Omental fat pad (tissue), 4 donors: ENCODE data around the gene SYK. TPM values are rescaled to one million over a fixed set of nuclear protein-coding genes. Genes with fewer than 3 reads are reported as not detected.

Experiments
- ATAC-seq: fragments of 150-250 bp; one replicate; pipeline ENCODE4 v1.9.1; 2016; ENCODE audit warnings: mild to moderate bottlenecking, moderate library complexity; ENCODE audit not compliant: low FRiP score
- DNase-seq: peaks from one replicate; pipeline ENCODE4 v3.0.0-alpha.2; 2019; ENCODE audit warnings: low spot score
- total RNA-seq, 4 donors: library from RNA; depleted of rRNA; stranded (reverse); fragments of >200 nt; gene quantifications; one replicate each; pipeline ENCODE4 v1.1.0, GENCODE V29; 2016
- TF ChIP-seq, protein P1 (sequence below), 3 donors: fragments of 450-650 bp; IDR thresholded peaks; one replicate each; pipeline ENCODE4 v1.5.1; 2016 to 2017; ENCODE audit warnings: antibody characterized with exemption in 3 of 3, mild to moderate bottlenecking in 3 of 3, moderate library complexity in 2 of 3

SYK gene
- total RNA-seq, 4 donors from 2014 or later, result 12.4 to 36.1 (median 25.9) TPM

DNA sequence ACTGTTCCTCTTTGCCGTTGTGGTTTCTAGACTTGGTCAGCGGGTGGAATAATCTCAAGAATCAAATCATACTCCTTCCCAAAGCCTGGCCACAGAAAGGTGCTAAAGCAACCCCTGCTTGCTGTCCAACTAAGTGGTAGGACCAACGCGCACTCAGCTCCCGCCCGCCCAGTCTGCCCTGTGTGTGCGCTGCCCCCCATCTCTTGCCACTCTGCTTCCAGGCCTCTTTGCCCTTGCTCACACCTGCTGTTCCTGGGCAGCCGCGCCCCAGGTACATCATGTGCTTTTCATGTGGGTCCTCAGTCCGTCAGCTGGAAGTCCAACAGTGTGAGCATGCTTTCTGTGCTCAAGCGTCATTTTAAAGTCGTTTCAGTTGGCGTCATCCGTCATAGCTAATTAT, 65.5 kb downstream of the SYK start:
- TF ChIP-seq, protein P1, sequence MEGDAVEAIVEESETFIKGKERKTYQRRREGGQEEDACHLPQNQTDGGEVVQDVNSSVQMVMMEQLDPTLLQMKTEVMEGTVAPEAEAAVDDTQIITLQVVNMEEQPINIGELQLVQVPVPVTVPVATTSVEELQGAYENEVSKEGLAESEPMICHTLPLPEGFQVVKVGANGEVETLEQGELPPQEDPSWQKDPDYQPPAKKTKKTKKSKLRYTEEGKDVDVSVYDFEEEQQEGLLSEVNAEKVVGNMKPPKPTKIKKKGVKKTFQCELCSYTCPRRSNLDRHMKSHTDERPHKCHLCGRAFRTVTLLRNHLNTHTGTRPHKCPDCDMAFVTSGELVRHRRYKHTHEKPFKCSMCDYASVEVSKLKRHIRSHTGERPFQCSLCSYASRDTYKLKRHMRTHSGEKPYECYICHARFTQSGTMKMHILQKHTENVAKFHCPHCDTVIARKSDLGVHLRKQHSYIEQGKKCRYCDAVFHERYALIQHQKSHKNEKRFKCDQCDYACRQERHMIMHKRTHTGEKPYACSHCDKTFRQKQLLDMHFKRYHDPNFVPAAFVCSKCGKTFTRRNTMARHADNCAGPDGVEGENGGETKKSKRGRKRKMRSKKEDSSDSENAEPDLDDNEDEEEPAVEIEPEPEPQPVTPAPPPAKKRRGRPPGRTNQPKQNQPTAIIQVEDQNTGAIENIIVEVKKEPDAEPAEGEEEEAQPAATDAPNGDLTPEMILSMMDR (IDR thresholded peaks at IDR 0.05), result no peak
- DNase-seq (no peak), ATAC-seq (no peak)

DNA sequence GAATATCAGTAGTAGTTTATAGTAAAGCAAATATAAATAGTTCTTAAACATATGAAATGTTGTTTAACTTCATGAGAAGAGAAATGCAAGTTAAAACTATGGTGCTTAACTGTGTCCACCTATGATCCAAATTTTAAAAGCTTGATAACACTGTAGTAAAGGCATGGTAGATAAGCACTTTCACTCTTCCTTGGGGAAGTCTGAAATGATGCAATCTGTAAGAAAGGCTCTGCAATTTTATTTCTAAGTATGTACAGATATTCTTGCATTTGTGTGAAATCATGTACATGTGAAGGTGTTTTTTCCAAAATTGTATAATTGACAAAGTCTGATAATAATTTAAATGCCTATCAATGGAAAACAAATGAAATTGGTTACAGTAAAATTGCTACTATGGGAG, 66.9 kb downstream of the SYK start:
- TF ChIP-seq, protein P1 (IDR thresholded peaks at IDR 0.05), result no peak
- DNase-seq (no peak), ATAC-seq (no peak)

DNA sequence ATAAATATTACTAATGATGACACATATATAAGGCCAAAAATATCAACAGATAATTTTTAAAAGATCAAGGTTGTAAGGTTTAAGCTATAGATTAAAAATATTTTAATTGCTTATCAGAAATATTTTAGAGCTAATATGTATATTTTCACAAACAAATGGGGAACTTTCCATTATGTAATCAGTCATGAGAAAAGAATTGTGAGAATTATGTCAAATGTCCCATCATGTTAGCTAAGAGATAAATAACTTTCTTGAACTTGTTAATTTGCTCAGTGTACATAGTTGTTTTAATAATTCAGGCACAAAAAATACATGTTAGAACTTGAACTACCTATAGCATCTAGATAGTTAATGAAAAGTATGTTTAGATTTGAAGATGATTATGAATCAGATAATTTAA, 67.7 kb downstream of the SYK start:
- TF ChIP-seq, protein P1 (IDR thresholded peaks at IDR 0.05), result no peak
- ATAC-seq, result no peak
- no peak for DNase-seq

DNA sequence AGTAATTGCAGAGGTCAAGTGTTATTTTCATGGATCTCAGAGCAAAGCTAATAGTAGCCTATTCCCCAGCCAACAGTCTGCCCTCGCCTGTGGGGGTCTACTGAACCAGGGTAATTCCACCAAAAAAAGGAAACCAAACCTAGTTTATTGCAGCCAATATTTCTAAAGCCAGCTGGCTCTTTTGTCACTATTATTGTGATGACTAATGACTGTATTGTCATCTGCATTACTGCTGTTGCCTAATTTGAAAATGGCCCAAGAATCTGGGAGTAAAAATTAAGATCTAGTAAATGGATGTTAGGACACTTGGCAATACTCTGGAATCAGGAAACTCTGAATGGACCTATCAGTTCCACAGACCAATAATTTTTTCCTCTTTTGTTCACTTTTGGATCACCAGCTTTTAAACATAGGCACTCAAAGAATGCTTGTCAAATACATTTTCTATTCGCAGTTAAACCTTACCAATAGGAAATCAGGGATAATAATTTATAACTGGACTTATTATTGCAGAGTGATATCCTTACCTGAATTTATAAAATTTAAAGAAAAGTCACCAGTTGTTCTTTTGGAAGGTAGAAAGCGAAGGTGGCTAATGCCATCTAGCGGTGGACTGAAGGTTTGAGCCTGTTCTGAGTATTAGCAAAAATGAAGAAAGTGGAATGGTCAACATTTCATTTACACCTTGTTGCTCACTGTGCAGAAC, 69.2 kb downstream of the SYK start:
- no peak for DNase-seq
- no peak for ATAC-seq
- TF ChIP-seq, protein P1 (IDR thresholded peaks at IDR 0.05), result peak in 1 of 3 donors; percentile 34

DNA sequence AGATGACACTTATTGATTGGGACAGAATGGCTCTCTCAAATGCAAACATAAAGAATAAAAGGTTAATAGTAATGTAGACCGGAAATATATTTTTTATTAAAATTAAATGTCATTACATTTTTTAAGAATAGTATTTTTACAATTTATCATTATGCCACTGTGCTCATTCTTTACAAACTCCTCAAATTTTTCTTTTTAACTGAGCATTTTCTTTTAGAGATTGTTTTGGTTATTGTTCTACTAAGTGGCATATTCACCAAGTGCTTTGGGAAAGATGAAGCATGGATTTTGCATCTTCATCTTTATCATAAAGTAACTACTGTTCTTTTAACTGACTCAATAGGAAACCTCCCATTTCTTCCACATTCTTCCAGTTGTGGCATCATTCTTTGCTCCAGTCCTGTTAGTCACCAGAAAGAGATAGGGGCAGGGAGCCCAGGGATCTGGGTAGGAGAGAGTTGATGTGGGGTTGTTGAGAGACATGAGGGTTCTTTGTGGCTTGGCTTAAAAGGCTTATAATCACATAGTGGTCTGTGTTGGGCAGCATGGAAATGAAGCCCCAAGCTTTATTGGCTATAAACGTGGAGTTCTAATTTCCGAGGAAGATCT, 69.8 kb downstream of the SYK start:
- TF ChIP-seq, protein P1 (IDR thresholded peaks at IDR 0.05), result no peak
- no peak for DNase-seq
- no peak for ATAC-seq

GRCh38 chr9:90872835-90873294, 71.2 kb downstream of the SYK start:
- TF ChIP-seq, protein P1 (IDR thresholded peaks at IDR 0.05), result no peak
- DNase-seq (no peak), ATAC-seq (no peak)

DNA sequence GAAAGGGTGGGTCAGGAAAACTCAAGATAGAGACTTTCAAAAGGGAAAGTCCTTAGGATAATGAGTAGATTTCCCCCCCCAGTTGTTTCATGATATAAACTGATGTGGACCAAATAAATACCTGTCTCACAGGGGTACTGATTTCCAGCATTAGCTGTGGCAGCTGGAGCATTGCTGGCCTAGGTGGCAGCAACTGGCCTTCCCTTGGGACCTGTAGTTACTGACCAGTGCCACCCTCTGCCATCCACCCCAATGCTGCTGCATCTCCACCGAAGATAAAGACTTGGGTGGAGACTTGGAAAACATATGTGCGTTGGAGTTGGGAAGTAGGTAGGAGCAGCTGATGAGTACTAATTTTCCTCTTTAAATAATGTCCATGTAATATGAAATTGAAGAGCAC, 71.8 kb downstream of the SYK start:
- no peak for DNase-seq
- TF ChIP-seq, protein P1 (IDR thresholded peaks at IDR 0.05), result no peak
- ATAC-seq, result no peak
